Left lung (tissue), 10 donors: Measurements from ENCODE around the gene PKDCC. TPM values are rescaled to one million over a fixed set of nuclear protein-coding genes. Genes with fewer than 3 reads are reported as not detected.
A peak's percentile ranks its signal among the peaks of the same experiment; 100 is the strongest.

ENCODE experiments used
- ATAC-seq: fragments of 200-7000 bp; cut with Tn5 transposase; one replicate; pipeline ENCODE4 v1.9.1; 2020; ENCODE audit warnings: moderate library complexity
- DNase-seq, 4 donors: peaks; one replicate each; pipeline ENCODE4 v3.0.0-alpha.2; 2013 to 2020
- H3K27ac ChIP-seq, 2 donors: fragments of 200-600 bp; sonication (generic) in 1 of 2; one replicate each; pipeline versions ENCODE4 v1.5.0 to v1.8.0; 2020 to 2021
- H3K27me3 ChIP-seq, 2 donors: fragments of 200-600 bp; sonication (generic) in 1 of 2; one replicate each; pipeline versions ENCODE4 v1.5.0 to v1.8.0; 2020 to 2021
- H3K36me3 ChIP-seq, 2 donors: fragments of 200-600 bp; sonication (generic) in 1 of 2; one replicate each; pipeline versions ENCODE4 v1.5.0 to v1.8.0; 2020 to 2021
- H3K4me1 ChIP-seq, 2 donors: fragments of 200-600 bp; one replicate each; pipeline ENCODE4 v1.8.0; 2021
- H3K4me3 ChIP-seq, 2 donors: fragments of 200-600 bp; sonication (generic) in 1 of 2; one replicate each; pipeline versions ENCODE4 v1.5.0 to v1.8.0; 2020 to 2021; ENCODE audit warnings: mild to moderate bottlenecking in 1 of 2
- H3K9me3 ChIP-seq, 2 donors: fragments of 200-600 bp; sonication (generic) in 1 of 2; one replicate each; pipeline versions ENCODE4 v1.5.0 to v1.8.0; 2020 to 2021
- intact Hi-C, 2 donors: fragments of 100-400 bp; cut with DNase I; formaldehyde crosslinking; loops; one replicate each; pipeline versions ENCODE4 v1.11.2 to v1.14.2; 2022
- polyA plus RNA-seq, 6 donors: library from polyadenylated mRNA; unstranded; fragments of 120-200 nt; gene quantifications; one replicate each; pipeline ENCODE4 v1.2.1, GENCODE V29; 2013; ENCODE audit not compliant: insufficient read length in 6 of 6
- total RNA-seq, 2 donors: library from RNA; stranded (reverse); fragmentation: NEBNext Ultra II Directional; extraction: Animal tissue kit (Norgen Biotek cat#: 25700); gene quantifications; one replicate each; pipeline ENCODE4 v1.2.1, GENCODE V29; 2021
- TF ChIP-seq, protein P1 (sequence below), 2 donors: fragments of 200-600 bp; sonication (generic) in 1 of 2; IDR thresholded peaks; one replicate each; pipeline versions ENCODE4 v1.5.0 to v1.8.0; 2021; ENCODE audit warnings: antibody characterized with exemption in 2 of 2
- donor health status: DM: no; HTN: yes; CAD: no.
- donor health status: DM: no; HTN: no; CAD: no.

PKDCC gene
- total and polyA plus RNA-seq, 8 donors = 63.1 to 224 (median 129) TPM

DNA sequence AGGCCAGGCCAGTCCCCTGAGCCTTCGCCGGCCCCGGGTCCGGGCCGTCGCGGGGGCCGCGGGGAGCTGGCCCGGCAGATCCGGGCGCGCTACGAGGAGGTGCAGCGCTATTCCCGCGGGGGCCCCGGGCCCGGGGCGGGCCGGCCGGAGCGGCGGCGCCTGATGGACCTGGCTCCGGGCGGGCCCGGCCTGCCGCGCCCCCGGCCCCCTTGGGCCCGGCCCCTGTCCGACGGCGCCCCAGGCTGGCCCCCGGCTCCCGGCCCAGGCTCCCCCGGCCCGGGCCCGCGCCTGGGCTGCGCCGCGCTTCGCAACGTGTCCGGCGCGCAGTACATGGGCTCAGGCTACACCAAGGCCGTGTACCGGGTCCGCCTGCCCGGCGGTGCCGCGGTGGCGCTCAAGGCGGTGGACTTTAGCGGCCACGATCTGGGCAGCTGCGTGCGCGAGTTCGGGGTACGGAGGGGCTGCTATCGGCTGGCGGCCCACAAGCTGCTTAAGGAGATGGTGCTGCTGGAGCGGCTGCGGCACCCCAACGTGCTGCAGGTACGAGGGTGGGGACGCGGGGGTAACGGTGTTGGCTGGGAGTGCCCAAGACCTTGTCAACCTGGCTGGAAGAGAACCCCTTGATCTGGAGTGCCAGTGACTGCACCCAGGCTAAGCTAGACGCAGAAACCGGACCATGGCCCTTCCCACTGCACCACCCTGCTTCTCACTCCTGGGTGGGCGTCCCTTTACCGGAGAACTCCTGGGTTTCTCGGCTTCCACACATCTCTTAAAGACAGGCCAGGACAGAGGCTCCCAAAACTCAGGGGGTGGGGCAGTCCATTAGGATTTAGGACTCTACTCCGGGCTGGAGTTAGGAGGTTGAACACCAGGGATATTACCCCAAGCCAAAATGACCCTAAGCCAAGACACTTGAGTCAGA lies 739 bp downstream of the PKDCC start:
- no peaks in the 10 kb centered on the region for H3K36me3 ChIP-seq
- H3K27me3 ChIP-seq = peaks cover 0 to 65% of the 10 kb centered on the region in 2 donors
- no peaks in the 10 kb centered on the region for H3K9me3 ChIP-seq
- intact Hi-C loops = no loop called here
- H3K4me1 ChIP-seq = peaks cover 7 to 9% of the 10 kb centered on the region in 2 donors
- H3K27ac ChIP-seq = peak overlapping the region; percentile 64 to 78
- TF ChIP-seq, protein P1, sequence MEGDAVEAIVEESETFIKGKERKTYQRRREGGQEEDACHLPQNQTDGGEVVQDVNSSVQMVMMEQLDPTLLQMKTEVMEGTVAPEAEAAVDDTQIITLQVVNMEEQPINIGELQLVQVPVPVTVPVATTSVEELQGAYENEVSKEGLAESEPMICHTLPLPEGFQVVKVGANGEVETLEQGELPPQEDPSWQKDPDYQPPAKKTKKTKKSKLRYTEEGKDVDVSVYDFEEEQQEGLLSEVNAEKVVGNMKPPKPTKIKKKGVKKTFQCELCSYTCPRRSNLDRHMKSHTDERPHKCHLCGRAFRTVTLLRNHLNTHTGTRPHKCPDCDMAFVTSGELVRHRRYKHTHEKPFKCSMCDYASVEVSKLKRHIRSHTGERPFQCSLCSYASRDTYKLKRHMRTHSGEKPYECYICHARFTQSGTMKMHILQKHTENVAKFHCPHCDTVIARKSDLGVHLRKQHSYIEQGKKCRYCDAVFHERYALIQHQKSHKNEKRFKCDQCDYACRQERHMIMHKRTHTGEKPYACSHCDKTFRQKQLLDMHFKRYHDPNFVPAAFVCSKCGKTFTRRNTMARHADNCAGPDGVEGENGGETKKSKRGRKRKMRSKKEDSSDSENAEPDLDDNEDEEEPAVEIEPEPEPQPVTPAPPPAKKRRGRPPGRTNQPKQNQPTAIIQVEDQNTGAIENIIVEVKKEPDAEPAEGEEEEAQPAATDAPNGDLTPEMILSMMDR (IDR thresholded peaks at IDR 0.05) = no peak
- ATAC-seq (peak; percentile 5), DNase-seq (no peak)
- H3K4me3 ChIP-seq = peak overlapping the region; percentile 45 to 54

DNA sequence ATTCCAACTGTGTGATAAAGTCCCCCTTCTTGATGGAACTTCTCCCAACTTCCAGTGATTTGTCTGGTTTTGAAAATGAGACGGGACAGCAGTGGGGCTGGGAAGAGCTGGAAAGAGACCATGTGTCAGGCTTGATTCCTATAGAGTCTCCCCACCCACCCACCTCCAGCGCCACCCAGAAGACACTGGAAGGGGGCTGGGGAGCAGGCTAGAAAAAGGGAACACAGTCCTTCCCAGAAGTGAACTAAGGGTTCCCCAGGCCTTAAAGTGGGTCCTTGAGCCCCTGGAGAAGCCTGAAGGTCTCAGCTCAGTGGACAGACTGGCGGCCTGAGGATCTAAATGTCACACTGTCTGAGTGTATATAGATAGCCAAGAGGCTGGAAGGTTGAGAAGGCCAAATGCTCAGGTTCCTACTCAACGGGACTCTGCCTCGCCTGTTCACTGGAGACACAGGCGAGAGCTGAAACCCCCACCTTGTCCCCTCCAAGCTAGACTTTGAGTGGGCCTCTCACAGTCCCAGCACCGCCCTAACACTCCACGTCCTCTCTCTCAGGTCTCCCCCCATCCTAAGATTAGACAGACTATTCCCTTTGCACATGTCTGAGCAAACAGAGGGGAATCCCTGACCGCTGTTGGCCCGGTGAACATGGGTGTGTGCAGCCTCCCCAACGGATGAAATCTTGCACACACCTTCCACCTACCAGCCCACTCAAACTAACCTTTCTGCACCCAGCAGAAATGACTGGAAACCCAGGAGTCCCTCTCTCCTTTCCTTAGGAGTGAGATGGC lies 1.6 kb downstream of the PKDCC start:
- Histone ChIP-seq H3K27ac (peak overlapping the region; percentile 64 to 78), H3K4me3 (peak overlapping the region; percentile 45 to 54), H3K36me3 (no peaks in the 10 kb centered on the region), H3K27me3 (peaks cover 0 to 61% of the 10 kb centered on the region in 2 donors), H3K4me1 (peaks cover 7 to 9% of the 10 kb centered on the region in 2 donors), H3K9me3 (no peaks in the 10 kb centered on the region)
- TF ChIP-seq, protein P1 (IDR thresholded peaks at IDR 0.05) = no peak
- DNase-seq (no peak), ATAC-seq (no peak)
- intact Hi-C loops = no loop called here

DNA sequence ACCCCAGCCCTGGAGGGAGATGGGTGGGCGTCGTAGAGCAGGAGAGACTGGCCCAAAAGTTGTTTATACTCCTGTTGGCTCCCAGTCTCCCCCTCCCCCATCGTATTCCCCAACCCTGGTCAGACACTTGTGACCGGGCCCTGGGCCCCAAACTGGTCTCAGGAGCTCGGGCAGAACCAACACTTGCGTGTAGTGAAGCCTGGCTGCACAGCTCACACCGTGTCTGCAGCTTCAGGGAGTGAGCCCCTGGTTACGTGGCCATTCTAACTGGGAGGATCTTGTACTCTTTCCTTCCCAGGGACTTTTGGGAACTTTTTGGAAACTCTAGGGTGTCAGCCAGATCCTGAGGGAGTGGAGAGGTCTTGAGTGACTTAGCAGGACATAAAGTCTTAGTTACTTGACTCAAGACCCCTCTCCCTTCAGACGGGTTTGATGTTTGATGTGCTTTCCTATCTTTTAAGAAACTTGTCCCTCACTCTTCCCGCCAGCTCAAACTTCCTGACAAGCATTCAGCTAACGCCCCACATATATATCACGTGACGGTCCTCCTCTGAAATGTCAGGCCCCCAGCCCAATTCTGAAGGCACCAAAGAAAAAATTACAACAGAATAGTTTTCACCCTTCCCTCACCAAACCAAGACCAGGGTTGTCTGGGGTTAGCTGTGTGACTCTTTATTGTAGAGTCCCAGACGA lies 2.3 kb downstream of the PKDCC start:
- intact Hi-C loops = no loop called here
- peak overlapping the region; percentile 45 to 54 for H3K4me3 ChIP-seq
- TF ChIP-seq, protein P1 (IDR thresholded peaks at IDR 0.05) = no peak
- H3K9me3 ChIP-seq = no peaks in the 10 kb centered on the region
- peaks cover 7 to 9% of the 10 kb centered on the region in 2 donors for H3K4me1 ChIP-seq
- H3K27me3 ChIP-seq = peaks cover 0 to 53% of the 10 kb centered on the region in 2 donors
- DNase-seq (no peak), ATAC-seq (no peak)
- peak overlapping the region; percentile 64 to 78 for H3K27ac ChIP-seq
- H3K36me3 ChIP-seq = no peaks in the 10 kb centered on the region

DNA sequence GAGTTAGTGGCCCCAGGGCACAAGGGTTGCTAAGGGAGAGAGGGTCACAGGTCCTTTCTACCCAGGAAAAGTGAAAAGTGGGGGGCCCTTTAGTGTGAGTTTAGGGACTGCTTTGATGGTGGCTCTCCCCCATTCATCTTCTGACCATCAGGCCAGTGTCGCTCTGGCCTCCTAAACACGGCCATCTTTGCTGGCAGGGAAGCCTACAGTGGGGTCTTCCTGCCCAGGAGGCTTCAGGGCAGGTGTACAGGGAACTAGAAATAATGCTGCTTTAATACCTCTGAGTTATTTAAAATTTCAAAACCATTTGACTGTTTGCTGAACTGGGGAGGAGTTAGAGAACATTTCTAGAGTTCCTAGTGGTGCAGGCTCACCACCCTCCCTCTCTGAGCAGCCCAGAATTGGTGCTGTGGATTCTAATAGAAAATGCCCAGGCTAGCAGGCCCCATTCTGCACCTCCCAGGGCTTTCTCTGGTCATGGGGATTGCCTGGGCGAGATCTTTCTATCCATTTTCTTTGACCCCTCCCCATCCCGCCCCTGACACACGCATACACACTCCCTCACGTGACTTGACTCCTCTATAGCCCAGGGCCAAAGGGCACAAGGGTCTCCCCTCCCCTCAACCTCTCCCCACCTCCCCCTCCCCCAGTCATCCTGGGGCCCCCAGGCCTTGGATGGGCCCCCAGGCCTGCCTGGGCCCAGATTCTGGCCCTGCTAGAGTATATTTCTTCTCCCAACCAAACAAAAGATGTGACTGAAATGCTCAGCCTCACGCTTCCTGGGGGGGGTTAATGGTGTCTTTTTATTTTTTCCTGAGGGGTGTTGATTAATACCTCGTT lies 3.1 kb downstream of the PKDCC start:
- H3K36me3 ChIP-seq = no peaks in the 10 kb centered on the region

More for the DNA sequence above, 3.1 kb downstream of the PKDCC start:
- Histone ChIP-seq H3K9me3 (no peaks in the 10 kb centered on the region), H3K27me3 (peaks cover 0 to 46% of the 10 kb centered on the region in 2 donors), H3K27ac (peak overlapping the region in 1 of 2 donors; percentile 78), H3K4me1 (peaks cover 7 to 9% of the 10 kb centered on the region in 2 donors), H3K4me3 (peak overlapping the region; percentile 45 to 54)
- TF ChIP-seq, protein P1 (IDR thresholded peaks at IDR 0.05) = no peak
- no peak for ATAC-seq
- no peak for DNase-seq
- intact Hi-C loops = no loop called here
